ENCODE results near the gene BMP6.

Gene BMP6

GRCh38 chr6:7697820-7698623 is 27.9 kb upstream of the BMP6 start:
- TF ChIP-seq GATA3 (IDR thresholded peaks at IDR 0.05; ENCODE audit: low read depth, low read length) (no peak), GATA2 (IDR thresholded peaks at IDR 0.05; ENCODE audit: low read depth, low read length) (no peak)

- no peak for TF ChIP-seq GATA2 (IDR thresholded peaks at IDR 0.05; ENCODE audit: low read depth, low read length)
- no peak for TF ChIP-seq GATA3 (IDR thresholded peaks at IDR 0.05; ENCODE audit: low read depth, low read length)
These were observed 24.6 kb upstream of the BMP6 start for GRCh38 chr6:7701212-7701834.

- no peak for TF ChIP-seq GATA3 (IDR thresholded peaks at IDR 0.05; ENCODE audit: low read depth, low read length)
- no peak for TF ChIP-seq GATA2 (IDR thresholded peaks at IDR 0.05; ENCODE audit: low read depth, low read length)
These were observed 22.7 kb upstream of the BMP6 start for GRCh38 chr6:7703148-7703680.

GRCh38 chr6:7705483-7705882 is 20.4 kb upstream of the BMP6 start:
- TF ChIP-seq GATA2 (IDR thresholded peaks at IDR 0.05; ENCODE audit: low read depth, low read length): no peak
- no peak for TF ChIP-seq GATA3 (IDR thresholded peaks at IDR 0.05; ENCODE audit: low read depth, low read length)

GRCh38 chr6:7706269-7706668 is 19.6 kb upstream of the BMP6 start:
- TF ChIP-seq GATA2 (IDR thresholded peaks at IDR 0.05; ENCODE audit: low read depth, low read length) (no peak), GATA3 (IDR thresholded peaks at IDR 0.05; ENCODE audit: low read depth, low read length) (no peak)

GRCh38 chr6:7707787-7708186 is 18.1 kb upstream of the BMP6 start:
- no peak for TF ChIP-seq GATA2 (IDR thresholded peaks at IDR 0.05; ENCODE audit: low read depth, low read length)

- TF ChIP-seq GATA3 (IDR thresholded peaks at IDR 0.05; ENCODE audit: low read depth, low read length): no peak
- TF ChIP-seq GATA2 (IDR thresholded peaks at IDR 0.05; ENCODE audit: low read depth, low read length): no peak
These were observed 6.5 kb upstream of the BMP6 start for GRCh38 chr6:7719364-7719850.

GRCh38 chr6:7720346-7720745 is 5.6 kb upstream of the BMP6 start:
- TF ChIP-seq GATA3 (IDR thresholded peaks at IDR 0.05; ENCODE audit: low read depth, low read length) (no peak), GATA2 (IDR thresholded peaks at IDR 0.05; ENCODE audit: low read depth, low read length) (no peak)

- no peak for TF ChIP-seq GATA3 (IDR thresholded peaks at IDR 0.05; ENCODE audit: low read depth, low read length)
- no peak for TF ChIP-seq GATA2 (IDR thresholded peaks at IDR 0.05; ENCODE audit: low read depth, low read length)
These were observed 4.2 kb upstream of the BMP6 start for GRCh38 chr6:7721649-7722048.

- no peak for TF ChIP-seq GATA2 (IDR thresholded peaks at IDR 0.05; ENCODE audit: low read depth, low read length)
- TF ChIP-seq GATA3 (IDR thresholded peaks at IDR 0.05; ENCODE audit: low read depth, low read length): no peak
These were observed 2.9 kb upstream of the BMP6 start for GRCh38 chr6:7723041-7723447.

- TF ChIP-seq GATA2 (IDR thresholded peaks at IDR 0.05; ENCODE audit: low read depth, low read length) (no peak), GATA3 (IDR thresholded peaks at IDR 0.05; ENCODE audit: low read depth, low read length) (no peak)
These were observed 2.3 kb upstream of the BMP6 start for GRCh38 chr6:7723554-7723953.

- no peak for TF ChIP-seq GATA3 (IDR thresholded peaks at IDR 0.05; ENCODE audit: low read depth, low read length)
- no peak for TF ChIP-seq GATA2 (IDR thresholded peaks at IDR 0.05; ENCODE audit: low read depth, low read length)
These were observed 487 bp upstream of the BMP6 start for GRCh38 chr6:7725412-7725811.

GRCh38 chr6:7726416-7727085 is 652 bp downstream of the BMP6 start:
- TF ChIP-seq GATA2 (IDR thresholded peaks at IDR 0.05; ENCODE audit: low read depth, low read length) (no peak), GATA3 (IDR thresholded peaks at IDR 0.05; ENCODE audit: low read depth, low read length) (no peak)

Data from SH-SY5Y (cell line).